Right lobe of liver (tissue), 4 donors: Measurements from ENCODE around the gene POLN.
A peak's percentile ranks its signal among the peaks of the same experiment; 100 is the strongest.

Experiments used
- POLR2A ChIP-seq: fragments of 450-650 bp; IDR thresholded peaks from one replicate; pipeline ENCODE4 v1.6.1; 2017; ENCODE audit warnings: antibody characterized with exemption, mild to moderate bottlenecking
- TF ChIP-seq, protein P1 (sequence below), 4 donors: fragments of 200-600 bp in 3 of 4; fragments of 450-650 bp in 1 of 4; IDR thresholded peaks; one replicate each; pipeline versions ENCODE4 v1.5.1 to v1.8.0; 2016 to 2022; ENCODE audit warnings: antibody characterized with exemption in 4 of 4, mild to moderate bottlenecking in 2 of 4
- donor health status: DM: no; HTN: no; CAD: no.
- donor health status: DM: no; HTN: no; CAD: no.
- donor health status: DM: no; HTN: yes; CAD: no.

DNA sequence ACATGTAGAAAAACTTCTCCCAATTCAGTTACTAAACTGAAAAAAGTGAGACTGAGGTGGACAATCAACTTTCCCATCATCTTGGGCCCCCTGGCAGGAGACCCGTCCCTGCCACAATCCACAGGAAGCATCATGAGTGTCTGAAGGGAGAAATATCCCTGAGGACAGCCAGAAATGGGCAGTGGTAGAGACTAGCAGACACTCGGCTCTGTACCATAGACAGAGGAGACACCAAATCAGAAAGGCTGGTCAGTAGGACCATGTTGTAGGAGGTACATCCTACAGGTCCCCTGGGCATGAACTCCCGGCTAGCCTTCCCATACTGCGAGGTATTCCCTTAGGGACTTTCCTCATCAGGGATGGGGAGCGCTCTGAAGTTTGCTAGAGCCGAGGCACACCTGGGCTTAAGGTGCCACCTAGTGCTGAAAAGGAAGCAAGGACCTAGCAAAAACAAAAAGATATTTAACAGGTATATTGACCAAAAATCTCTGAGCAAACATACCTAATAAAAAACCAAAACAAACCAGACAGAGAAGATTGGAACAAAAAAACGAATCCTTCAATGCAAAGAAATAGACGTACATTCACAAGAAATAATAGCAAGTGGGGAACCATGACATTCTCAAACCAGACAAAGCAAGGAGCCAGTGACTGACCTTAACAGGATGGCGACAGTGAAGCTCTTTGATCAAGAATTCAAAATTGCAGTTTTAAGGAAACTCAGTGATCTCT, 55.6 kb downstream of the POLN start:
- TF ChIP-seq, protein P1, sequence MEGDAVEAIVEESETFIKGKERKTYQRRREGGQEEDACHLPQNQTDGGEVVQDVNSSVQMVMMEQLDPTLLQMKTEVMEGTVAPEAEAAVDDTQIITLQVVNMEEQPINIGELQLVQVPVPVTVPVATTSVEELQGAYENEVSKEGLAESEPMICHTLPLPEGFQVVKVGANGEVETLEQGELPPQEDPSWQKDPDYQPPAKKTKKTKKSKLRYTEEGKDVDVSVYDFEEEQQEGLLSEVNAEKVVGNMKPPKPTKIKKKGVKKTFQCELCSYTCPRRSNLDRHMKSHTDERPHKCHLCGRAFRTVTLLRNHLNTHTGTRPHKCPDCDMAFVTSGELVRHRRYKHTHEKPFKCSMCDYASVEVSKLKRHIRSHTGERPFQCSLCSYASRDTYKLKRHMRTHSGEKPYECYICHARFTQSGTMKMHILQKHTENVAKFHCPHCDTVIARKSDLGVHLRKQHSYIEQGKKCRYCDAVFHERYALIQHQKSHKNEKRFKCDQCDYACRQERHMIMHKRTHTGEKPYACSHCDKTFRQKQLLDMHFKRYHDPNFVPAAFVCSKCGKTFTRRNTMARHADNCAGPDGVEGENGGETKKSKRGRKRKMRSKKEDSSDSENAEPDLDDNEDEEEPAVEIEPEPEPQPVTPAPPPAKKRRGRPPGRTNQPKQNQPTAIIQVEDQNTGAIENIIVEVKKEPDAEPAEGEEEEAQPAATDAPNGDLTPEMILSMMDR (IDR thresholded peaks at IDR 0.05): peak; percentile 56 to 60 (median 60)
- TF ChIP-seq POLR2A: no peak
